Measurements from ENCODE around the gene TIMP4.

The TIMP4 gene

GRCh38 chr3:12147049-12147780 is 11.5 kb downstream of the TIMP4 start:
- no peaks in the 10 kb centered on the region for H3K27me3 ChIP-seq (ENCODE audit: insufficient read depth, low read length)
- H3K36me3 ChIP-seq (ENCODE audit: insufficient read depth, low read length) = 0 out of 2 replicates have a peak, but pooled peaks cover 6% of the 10 kb centered on the region
- H3K27ac ChIP-seq (ENCODE audit: low read depth, low read length) = no peak overlapping the region
- H3K4me1 ChIP-seq (ENCODE audit: insufficient read depth, low read length) = no peaks in the 10 kb centered on the region
- no peak overlapping the region for H3K9ac ChIP-seq (ENCODE audit: low read depth, low read length)
- H3K9me3 ChIP-seq (ENCODE audit: insufficient read depth, low read depth, low read length) = no peaks in the 10 kb centered on the region
- H3K4me3 ChIP-seq (ENCODE audit: low read length) = no peak overlapping the region
- 91% methylated on average over 9 of the region's 9 CpGs for WGBS

- Histone ChIP-seq H3K4me3 (ENCODE audit: low read length) (no peak overlapping the region), H3K9ac (ENCODE audit: low read depth, low read length) (no peak overlapping the region), H3K36me3 (ENCODE audit: insufficient read depth, low read length) (no peaks in the 10 kb centered on the region), H3K27ac (ENCODE audit: low read depth, low read length) (no peak overlapping the region), H3K9me3 (ENCODE audit: insufficient read depth, low read depth, low read length) (no peaks in the 10 kb centered on the region), H3K4me1 (ENCODE audit: insufficient read depth, low read length) (no peaks in the 10 kb centered on the region), H3K27me3 (ENCODE audit: insufficient read depth, low read length) (no peaks in the 10 kb centered on the region)
- WGBS = 96% methylated on average over 6 of the region's 6 CpGs
These were observed 14.7 kb downstream of the TIMP4 start for GRCh38 chr3:12143949-12144504.

- H3K27ac ChIP-seq (ENCODE audit: low read depth, low read length) = no peak overlapping the region
- H3K4me3 ChIP-seq (ENCODE audit: low read length) = no peak overlapping the region
- H3K27me3 ChIP-seq (ENCODE audit: insufficient read depth, low read length) = no peaks in the 10 kb centered on the region
- no peaks in the 10 kb centered on the region for H3K9me3 ChIP-seq (ENCODE audit: insufficient read depth, low read depth, low read length)
- H3K36me3 ChIP-seq (ENCODE audit: insufficient read depth, low read length) = no peaks in the 10 kb centered on the region
- H3K9ac ChIP-seq (ENCODE audit: low read depth, low read length) = no peak overlapping the region
- H3K4me1 ChIP-seq (ENCODE audit: insufficient read depth, low read length) = no peaks in the 10 kb centered on the region
- 91% methylated on average over 4 of the region's 4 CpGs for whole genome bisulfite sequencing
These were observed 16.2 kb downstream of the TIMP4 start for GRCh38 chr3:12142476-12142875.

GRCh38 chr3:12141350-12141749 is 17.4 kb downstream of the TIMP4 start:
- Histone ChIP-seq H3K36me3 (ENCODE audit: insufficient read depth, low read length) (no peaks in the 10 kb centered on the region), H3K4me1 (ENCODE audit: insufficient read depth, low read length) (no peaks in the 10 kb centered on the region), H3K9ac (ENCODE audit: low read depth, low read length) (no peak overlapping the region), H3K9me3 (ENCODE audit: insufficient read depth, low read depth, low read length) (no peaks in the 10 kb centered on the region), H3K27ac (ENCODE audit: low read depth, low read length) (no peak overlapping the region), H3K4me3 (ENCODE audit: low read length) (no peak overlapping the region), H3K27me3 (ENCODE audit: insufficient read depth, low read length) (no peaks in the 10 kb centered on the region)
- 100% methylated on average over 1 of the region's 1 CpG for WGBS

GRCh38 chr3:12139111-12139511 is 19.6 kb downstream of the TIMP4 start:
- Histone ChIP-seq H3K27me3 (ENCODE audit: insufficient read depth, low read length) (no peaks in the 10 kb centered on the region), H3K9me3 (ENCODE audit: insufficient read depth, low read depth, low read length) (no peaks in the 10 kb centered on the region), H3K4me3 (ENCODE audit: low read length) (no peak overlapping the region), H3K9ac (ENCODE audit: low read depth, low read length) (no peak overlapping the region), H3K4me1 (ENCODE audit: insufficient read depth, low read length) (0 out of 2 replicates have a peak, but pooled peaks cover 3% of the 10 kb centered on the region), H3K36me3 (ENCODE audit: insufficient read depth, low read length) (no peaks in the 10 kb centered on the region), H3K27ac (ENCODE audit: low read depth, low read length) (no peak overlapping the region)
- 68% methylated on average over 5 of the region's 5 CpGs for WGBS

- H3K4me1 ChIP-seq (ENCODE audit: insufficient read depth, low read length) = 0 out of 2 replicates have a peak, but pooled peaks cover 3% of the 10 kb centered on the region
- no peak overlapping the region for H3K4me3 ChIP-seq (ENCODE audit: low read length)
- H3K27me3 ChIP-seq (ENCODE audit: insufficient read depth, low read length) = no peaks in the 10 kb centered on the region
- H3K27ac ChIP-seq (ENCODE audit: low read depth, low read length) = no peak overlapping the region
- H3K9me3 ChIP-seq (ENCODE audit: insufficient read depth, low read depth, low read length) = no peaks in the 10 kb centered on the region
- no peak overlapping the region for H3K9ac ChIP-seq (ENCODE audit: low read depth, low read length)
- 54% methylated on average over 1 of the region's 1 CpG for WGBS
- H3K36me3 ChIP-seq (ENCODE audit: insufficient read depth, low read length) = no peaks in the 10 kb centered on the region
These were observed 20.7 kb downstream of the TIMP4 start for GRCh38 chr3:12138044-12138443.

- Histone ChIP-seq H3K27me3 (ENCODE audit: insufficient read depth, low read length) (no peaks in the 10 kb centered on the region), H3K4me3 (ENCODE audit: low read length) (no peak overlapping the region), H3K4me1 (ENCODE audit: insufficient read depth, low read length) (0 out of 2 replicates have a peak, but pooled peaks cover 3% of the 10 kb centered on the region), H3K9ac (ENCODE audit: low read depth, low read length) (no peak overlapping the region), H3K9me3 (ENCODE audit: insufficient read depth, low read depth, low read length) (no peaks in the 10 kb centered on the region), H3K27ac (ENCODE audit: low read depth, low read length) (no peak overlapping the region), H3K36me3 (ENCODE audit: insufficient read depth, low read length) (no peaks in the 10 kb centered on the region)
- 100% methylated on average over 2 of the region's 3 CpGs for WGBS
These were observed 22.3 kb downstream of the TIMP4 start for GRCh38 chr3:12136371-12136770.

- H3K9ac ChIP-seq (ENCODE audit: low read depth, low read length) = no peak overlapping the region
- H3K27me3 ChIP-seq (ENCODE audit: insufficient read depth, low read length) = no peaks in the 10 kb centered on the region
- H3K4me1 ChIP-seq (ENCODE audit: insufficient read depth, low read length) = 0 out of 2 replicates have a peak, but pooled peaks cover 3% of the 10 kb centered on the region
- no peaks in the 10 kb centered on the region for H3K9me3 ChIP-seq (ENCODE audit: insufficient read depth, low read depth, low read length)
- H3K27ac ChIP-seq (ENCODE audit: low read depth, low read length) = no peak overlapping the region
- 6% methylated on average over 3 of the region's 3 CpGs for WGBS
- H3K4me3 ChIP-seq (ENCODE audit: low read length) = no peak overlapping the region
- no peaks in the 10 kb centered on the region for H3K36me3 ChIP-seq (ENCODE audit: insufficient read depth, low read length)
These were observed 23.6 kb downstream of the TIMP4 start for GRCh38 chr3:12135029-12135657.

- Histone ChIP-seq H3K9me3 (ENCODE audit: insufficient read depth, low read depth, low read length) (no peaks in the 10 kb centered on the region), H3K4me3 (ENCODE audit: low read length) (no peak overlapping the region), H3K27ac (ENCODE audit: low read depth, low read length) (no peak overlapping the region), H3K4me1 (ENCODE audit: insufficient read depth, low read length) (0 out of 2 replicates have a peak, but pooled peaks cover 3% of the 10 kb centered on the region), H3K9ac (ENCODE audit: low read depth, low read length) (no peak overlapping the region), H3K27me3 (ENCODE audit: insufficient read depth, low read length) (no peaks in the 10 kb centered on the region), H3K36me3 (ENCODE audit: insufficient read depth, low read length) (no peaks in the 10 kb centered on the region)
- 76% methylated on average over 1 of the region's 1 CpG for WGBS
These were observed 25.8 kb downstream of the TIMP4 start for GRCh38 chr3:12132881-12133280.

GRCh38 chr3:12131351-12132090 is 27.2 kb downstream of the TIMP4 start:
- Histone ChIP-seq H3K4me1 (ENCODE audit: insufficient read depth, low read length) (0 out of 2 replicates have a peak, but pooled peaks cover 3% of the 10 kb centered on the region), H3K4me3 (ENCODE audit: low read length) (no peak overlapping the region), H3K36me3 (ENCODE audit: insufficient read depth, low read length) (no peaks in the 10 kb centered on the region), H3K9me3 (ENCODE audit: insufficient read depth, low read depth, low read length) (no peaks in the 10 kb centered on the region), H3K9ac (ENCODE audit: low read depth, low read length) (no peak overlapping the region), H3K27me3 (ENCODE audit: insufficient read depth, low read length) (no peaks in the 10 kb centered on the region), H3K27ac (ENCODE audit: low read depth, low read length) (no peak overlapping the region)
- WGBS = 85% methylated on average over 3 of the region's 3 CpGs

- H3K27ac ChIP-seq (ENCODE audit: low read depth, low read length) = no peak overlapping the region
- H3K9ac ChIP-seq (ENCODE audit: low read depth, low read length) = no peak overlapping the region
- no peaks in the 10 kb centered on the region for H3K27me3 ChIP-seq (ENCODE audit: insufficient read depth, low read length)
- no peak overlapping the region for H3K4me3 ChIP-seq (ENCODE audit: low read length)
- H3K9me3 ChIP-seq (ENCODE audit: insufficient read depth, low read depth, low read length) = no peaks in the 10 kb centered on the region
- H3K4me1 ChIP-seq (ENCODE audit: insufficient read depth, low read length) = no peaks in the 10 kb centered on the region
- no peaks in the 10 kb centered on the region for H3K36me3 ChIP-seq (ENCODE audit: insufficient read depth, low read length)
- WGBS = 93% methylated on average over 1 of the region's 1 CpG
These were observed 31.3 kb downstream of the TIMP4 start for GRCh38 chr3:12127391-12127790.

Data from HUES64 (cell line).